Right ventricle myocardium superior (tissue), 1 donor: ENCODE data around the gene OCA2. TPM values are rescaled to one million over a fixed set of nuclear protein-coding genes. Genes with fewer than 3 reads are reported as not detected.

Experiments used
- ATAC-seq: fragments of 200-7000 bp; cut with Tn5 transposase; one replicate; pipeline ENCODE4 v1.9.1; 2020; ENCODE audit warnings: mild to moderate bottlenecking; ENCODE audit not compliant: poor library complexity
- DNase-seq: peaks from one replicate; pipeline ENCODE4 v3.0.0-alpha.2; 2020
- intact Hi-C: fragments of 100-400 bp; cut with DNase I; formaldehyde crosslinking; loops from one replicate; pipeline ENCODE4 v1.11.2; 2022
- total RNA-seq: library from RNA; stranded (reverse); fragmentation: NEBNext Ultra II Directional; extraction: Animal tissue kit (Norgen Biotek cat#: 25700); gene quantifications from one replicate; pipeline ENCODE4 v1.2.1, GENCODE V29; 2021
- donor health status: DM: no; HTN: yes; CAD: no; lungs with severe emphysema.

OCA2 gene
- total RNA-seq, 1 donor from 2014 or later, result 0.16 TPM

- intact Hi-C loops, result loop anchor here (10.0 kb wide), 1 partner anchor 62 kb away; no protein-coding TSS in a partner anchor
- ATAC-seq, result no peak
- DNase-seq, result no peak
Measured at GRCh38 chr15:27826411-27826810, 272.7 kb downstream of the OCA2 start.

GRCh38 chr15:27824841-27825422 lies 274.2 kb downstream of the OCA2 start:
- intact Hi-C loops, result loop anchor here (10.0 kb wide), 1 partner anchor 60 kb away; no protein-coding TSS in a partner anchor
- ATAC-seq, result no peak
- DNase-seq, result no peak

GRCh38 chr15:27821273-27821672 lies 277.8 kb downstream of the OCA2 start:
- intact Hi-C loops, result loop anchor here (10.0 kb wide), 1 partner anchor 56 kb away; no protein-coding TSS in a partner anchor
- DNase-seq (no peak), ATAC-seq (no peak)

DNA sequence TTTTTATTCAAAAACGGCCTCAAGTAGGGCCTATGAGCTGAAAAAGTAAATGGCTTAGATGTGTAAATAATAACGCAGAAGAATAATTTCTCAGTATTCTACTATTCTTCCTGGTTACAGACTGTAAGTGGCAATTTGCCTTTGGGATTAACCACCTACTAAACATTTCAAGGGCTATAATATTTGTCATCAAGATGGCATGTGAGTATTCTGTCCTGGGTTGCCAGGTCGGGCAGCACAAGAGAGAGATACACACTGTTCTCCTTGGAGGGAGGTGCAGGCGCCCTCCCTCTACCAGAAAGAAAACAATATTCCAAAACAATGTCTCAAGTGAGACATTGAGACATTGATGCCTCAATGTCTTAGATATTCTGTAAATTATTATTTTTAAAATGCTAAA lies 278.4 kb downstream of the OCA2 start:
- DNase-seq, result no peak
- intact Hi-C loops, result loop anchor here (10.0 kb wide), 1 partner anchor 56 kb away; no protein-coding TSS in a partner anchor
- no peak for ATAC-seq

GRCh38 chr15:27820232-27820631 lies 278.9 kb downstream of the OCA2 start:
- no peak for DNase-seq
- intact Hi-C loops, result loop anchor here (10.0 kb wide), 1 partner anchor 55 kb away; no protein-coding TSS in a partner anchor
- no peak for ATAC-seq

- intact Hi-C loops, result no loop called here
- ATAC-seq, result no peak
Measured at GRCh38 chr15:27817258-27817657, 281.9 kb downstream of the OCA2 start.

GRCh38 chr15:27816790-27817189 lies 282.3 kb downstream of the OCA2 start:
- DNase-seq (no peak), ATAC-seq (no peak)
- intact Hi-C loops, result no loop called here

More at GRCh38 chr15:27817258-27817657, 281.9 kb downstream of the OCA2 start:
- no peak for DNase-seq

- ATAC-seq (no peak), DNase-seq (no peak)
- intact Hi-C loops, result no loop called here
Measured at GRCh38 chr15:27815035-27815434, 284.1 kb downstream of the OCA2 start.

- ATAC-seq, result no peak
- DNase-seq, result no peak
- intact Hi-C loops, result no loop called here
Measured at GRCh38 chr15:27813139-27813538, 286.0 kb downstream of the OCA2 start.

GRCh38 chr15:27808182-27808581 lies 290.9 kb downstream of the OCA2 start:
- no peak for ATAC-seq
- no peak for DNase-seq
- intact Hi-C loops, result no loop called here

DNA sequence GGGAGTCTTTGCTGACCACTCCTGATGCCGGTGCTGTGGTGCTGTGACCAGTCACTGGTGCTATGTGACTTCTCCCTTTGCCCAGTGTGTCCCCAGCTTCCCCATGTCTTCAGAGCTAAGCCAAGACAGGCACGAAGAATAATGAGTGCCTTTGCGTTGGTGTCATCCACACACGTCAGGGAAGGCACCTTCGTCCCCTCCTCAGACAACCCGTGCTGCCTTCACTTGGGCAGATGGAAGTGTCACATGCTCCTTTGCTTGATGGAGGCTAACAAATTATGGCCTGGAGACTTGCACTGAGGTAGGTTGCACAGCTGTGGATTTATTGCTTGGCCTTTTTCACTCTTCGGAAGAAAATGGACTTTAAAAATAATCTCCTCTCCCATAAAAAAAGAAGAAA lies 291.8 kb downstream of the OCA2 start:
- ATAC-seq, result no peak
- intact Hi-C loops, result no loop called here
- no peak for DNase-seq

DNA sequence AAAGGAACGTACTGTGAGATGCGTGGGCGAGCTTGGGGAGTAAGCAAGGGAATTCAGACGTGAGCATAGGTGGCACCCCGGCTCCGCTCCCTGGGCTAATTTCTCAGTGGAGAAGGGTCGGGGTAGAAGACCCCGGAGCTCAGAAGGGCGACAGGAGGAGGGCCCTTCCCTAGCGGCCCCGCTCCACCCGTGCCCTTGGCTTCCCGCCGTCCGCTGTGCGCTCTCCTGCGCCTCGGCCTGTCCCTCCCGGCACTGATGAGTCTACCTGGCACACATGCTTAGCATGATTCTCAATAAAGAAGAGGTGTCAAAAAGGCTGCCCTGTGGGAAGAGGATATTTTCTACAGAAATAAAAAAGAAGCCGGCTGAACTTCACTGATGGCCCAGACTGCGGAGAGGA lies 292.7 kb downstream of the OCA2 start:
- DNase-seq, result no peak
- intact Hi-C loops, result no loop called here
- no peak for ATAC-seq

GRCh38 chr15:27805261-27806220 lies 293.6 kb downstream of the OCA2 start:
- DNase-seq (no peak), ATAC-seq (no peak)
- intact Hi-C loops, result no loop called here

DNA sequence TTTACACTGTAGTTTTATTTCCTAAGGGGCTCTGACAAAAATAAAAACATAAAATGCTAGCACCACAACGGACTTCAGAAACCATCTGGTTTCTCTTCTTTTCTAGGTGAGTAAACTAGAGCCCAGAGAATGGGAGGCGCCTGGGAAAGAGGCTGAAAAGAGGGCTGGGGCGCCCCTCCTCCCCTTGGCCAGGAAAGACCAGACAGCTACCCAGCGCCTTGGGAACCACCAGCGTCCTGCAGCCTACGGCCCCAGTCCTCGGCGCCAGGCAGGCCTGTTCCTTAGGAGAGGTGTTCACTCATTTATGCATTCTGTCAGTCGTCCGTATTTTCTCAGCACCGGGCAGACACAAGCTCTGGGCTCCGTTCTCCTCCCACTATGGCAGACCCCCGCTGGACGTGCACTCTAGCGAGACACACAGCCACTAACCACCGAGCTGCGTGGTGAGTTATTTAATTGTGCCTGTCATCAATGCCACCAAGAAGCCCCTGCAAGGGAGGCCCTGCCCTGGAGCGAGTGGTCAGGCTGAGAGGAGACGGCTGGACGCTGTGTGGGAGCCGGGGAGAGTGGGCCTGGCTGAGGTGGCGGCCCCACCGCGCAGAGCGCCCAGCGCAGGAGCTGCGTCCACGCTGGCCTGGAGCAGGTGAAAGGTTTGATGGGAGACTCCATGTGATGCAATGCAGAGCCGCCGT lies 294.4 kb downstream of the OCA2 start:
- ATAC-seq (no peak), DNase-seq (no peak)
- intact Hi-C loops, result no loop called here

GRCh38 chr15:27798807-27799206 lies 300.3 kb downstream of the OCA2 start:
- no peak for ATAC-seq
- intact Hi-C loops, result no loop called here

GRCh38 chr15:27797765-27798164 lies 301.4 kb downstream of the OCA2 start:
- peak; percentile 70 for DNase-seq
- ATAC-seq, result peak; percentile 73
- intact Hi-C loops, result no loop called here

More at GRCh38 chr15:27798807-27799206, 300.3 kb downstream of the OCA2 start:
- no peak for DNase-seq

DNA sequence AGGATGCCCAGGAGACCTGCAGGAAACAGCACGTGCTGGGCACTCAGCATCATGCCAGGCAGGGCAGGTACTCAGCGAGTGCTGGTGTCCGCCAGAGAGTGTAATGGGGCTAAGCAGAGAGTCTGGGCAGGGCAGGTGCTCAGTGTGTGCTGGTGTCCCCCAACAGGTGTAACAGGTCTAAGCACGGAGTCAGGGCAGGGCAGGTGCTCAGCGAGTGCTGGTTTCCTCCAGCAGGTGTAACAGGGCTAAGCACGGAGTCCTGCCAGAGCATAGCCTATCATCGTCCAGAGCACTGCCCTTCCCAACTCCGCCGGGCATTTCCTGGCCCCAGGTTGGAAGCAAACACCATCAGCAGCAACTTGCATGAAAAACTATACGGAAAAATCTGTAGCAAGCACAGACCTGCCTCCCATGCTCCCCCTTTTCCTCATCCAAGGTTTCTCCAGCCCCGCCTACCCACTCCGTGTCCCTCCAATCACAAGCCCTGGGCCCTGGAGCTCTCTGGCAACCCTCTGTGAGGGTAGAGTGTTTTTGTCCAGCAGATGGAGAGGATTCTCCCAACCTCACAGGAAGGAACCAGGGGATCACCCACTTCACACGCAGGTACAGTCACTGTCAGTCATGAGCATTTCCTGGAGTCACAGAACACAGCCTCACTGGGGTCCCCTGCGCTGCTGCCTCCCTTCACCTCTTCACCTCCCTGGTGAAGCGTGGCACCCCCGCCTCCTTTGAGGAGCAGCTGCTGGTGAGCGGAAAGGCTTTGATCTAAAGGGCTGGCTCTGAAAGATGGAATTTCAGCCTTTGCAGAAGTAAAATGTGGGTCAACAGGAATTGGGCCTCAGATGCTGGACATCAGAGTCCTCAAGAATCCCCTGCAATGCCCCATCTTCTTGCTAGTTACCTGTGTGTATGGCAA lies 302.5 kb downstream of the OCA2 start:
- ATAC-seq, result no peak

GRCh38 chr15:27792756-27793264 lies 306.3 kb downstream of the OCA2 start:
- intact Hi-C loops, result no loop called here
- no peak for ATAC-seq
- DNase-seq, result no peak

More for the DNA sequence above, 302.5 kb downstream of the OCA2 start:
- intact Hi-C loops, result no loop called here
- DNase-seq, result no peak
